HG02763 (cell line): ENCODE data around the gene HERC2.
"Not testable (repeated sequence)": the region's sequence is repeated elsewhere in the genome, so short reads cannot be mapped to it uniquely, and the experiment has no call there.

ENCODE experiments used
- ATAC-seq: cut with Tn5 transposase; IDR thresholded peaks from one replicate; pipeline ENCODE4 v1.9.1; 2021; ENCODE audit warnings: mild to moderate bottlenecking, moderate library complexity; ENCODE audit not compliant: unreplicated experiment

Gene HERC2

GRCh38 chr15:28222612-28223011 lies 99.4 kb downstream of the HERC2 start:
- not testable (repeated sequence) for ATAC-seq

GRCh38 chr15:28221696-28222095 lies 100.3 kb downstream of the HERC2 start:
- ATAC-seq, result not testable (repeated sequence)

- no peak for ATAC-seq
These were observed 102.9 kb downstream of the HERC2 start for GRCh38 chr15:28219116-28219515.

GRCh38 chr15:28216946-28217546 lies 104.9 kb downstream of the HERC2 start:
- ATAC-seq, result not testable (repeated sequence)

GRCh38 chr15:28215521-28215920 lies 106.5 kb downstream of the HERC2 start:
- not testable (repeated sequence) for ATAC-seq

GRCh38 chr15:28214006-28214790 lies 107.8 kb downstream of the HERC2 start:
- not testable (repeated sequence) for ATAC-seq

- ATAC-seq, result not testable (repeated sequence)
These were observed 108.6 kb downstream of the HERC2 start for GRCh38 chr15:28213393-28213792.

- ATAC-seq, result no peak
These were observed 113.4 kb downstream of the HERC2 start for GRCh38 chr15:28208583-28208982.

GRCh38 chr15:28205640-28206039 lies 116.3 kb downstream of the HERC2 start:
- not testable (repeated sequence) for ATAC-seq

- not testable (repeated sequence) for ATAC-seq
These were observed 118.7 kb downstream of the HERC2 start for GRCh38 chr15:28203055-28203828.

- not testable (repeated sequence) for ATAC-seq
These were observed 119.9 kb downstream of the HERC2 start for GRCh38 chr15:28202124-28202523.

- not testable (repeated sequence) for ATAC-seq
These were observed 123.8 kb downstream of the HERC2 start for GRCh38 chr15:28198215-28198614.

- ATAC-seq, result not testable (repeated sequence)
These were observed 124.3 kb downstream of the HERC2 start for GRCh38 chr15:28197694-28198093.

- not testable (repeated sequence) for ATAC-seq
These were observed 125.4 kb downstream of the HERC2 start for GRCh38 chr15:28196581-28196980.

- no peak for ATAC-seq
These were observed 129.2 kb downstream of the HERC2 start for GRCh38 chr15:28192772-28193171.

GRCh38 chr15:28191832-28192231 lies 130.1 kb downstream of the HERC2 start:
- no peak for ATAC-seq

GRCh38 chr15:28190391-28191174 lies 131.4 kb downstream of the HERC2 start:
- ATAC-seq, result no peak

GRCh38 chr15:28185148-28185895 lies 136.7 kb downstream of the HERC2 start:
- ATAC-seq, result no peak

GRCh38 chr15:28184166-28184565 lies 137.8 kb downstream of the HERC2 start:
- no peak for ATAC-seq

- no peak for ATAC-seq
These were observed 139.2 kb downstream of the HERC2 start for GRCh38 chr15:28182731-28183130.
